A549 (cell line): ENCODE data around the gene SETDB1. TPM values are rescaled to one million over a fixed set of nuclear protein-coding genes. Genes with fewer than 3 reads are reported as not detected.

ENCODE experiments used
- ATAC-seq, 2 experiments: fragments of 200-7000 bp in 1 of 2; fragments of >200 bp in 1 of 2; cut with Nextera tagmentation in 1 of 2; cut with Tn5 transposase in 1 of 2; 3 replicates each; pipeline versions ENCODE4 v1.8.0 to v1.9.1; 2018 to 2020; ENCODE audit warnings: mild to moderate bottlenecking in 1 of 2, moderate library complexity in 1 of 2
- CTCF ChIA-PET: fragments of 300-600 bp; sonication (Branson Sonifier 250); formaldehyde crosslinking; extraction: SDS; loops from one replicate; lab custom pipeline; 2021; ENCODE audit warnings: antibody characterized with exemption, inconsistent platforms; lab: Yijun Ruan, JAX
- POLR2A ChIA-PET: fragments of 350-600 bp; formaldehyde crosslinking; extraction: SDS; loops from one replicate; lab custom pipeline; 2021; ENCODE audit warnings: antibody characterized with exemption, inconsistent platforms; lab: Yijun Ruan, JAX
- DNase-seq, 2 experiments: peaks; one replicate each; pipeline versions ENCODE4 v3.0.0 to v3.0.0-alpha.2; 2011 to 2016; ENCODE audit warnings: low read depth in 1 of 2, low spot score in 1 of 2
- FAIRE-seq: peaks from 2 replicates; lab custom pipeline; 2011; peaks lifted over from hg19 to GRCh38; lab: Jason Lieb, UNC
- H3K27ac ChIP-seq, 2 experiments: fragments of >200 bp; sonication (Bioruptor Twin); formaldehyde crosslinking; 3 replicates each; pipeline ENCODE4 v1.5.1; 2016 to 2017
- H3K4me1 ChIP-seq: fragments of >200 bp; sonication (Bioruptor Twin); formaldehyde crosslinking; 3 replicates; pipeline ENCODE4 v1.6.1; 2016
- H3K4me2 ChIP-seq: fragments of >200 bp; sonication (Bioruptor Twin); formaldehyde crosslinking; 3 replicates; pipeline ENCODE4 v1.6.1; 2016
- H3K4me3 ChIP-seq: fragments of >200 bp; sonication (Bioruptor Twin); formaldehyde crosslinking; 3 replicates; pipeline ENCODE4 v1.5.1; 2016
- H3K9me3 ChIP-seq: fragments of >200 bp; sonication (Bioruptor Twin); formaldehyde crosslinking; 3 replicates; pipeline ENCODE4 v1.6.1; 2016
- CEBPB ChIP-seq, 2 experiments: fragments of >200 bp in 1 of 2; sonication (Bioruptor Twin) in 1 of 2; formaldehyde crosslinking in 1 of 2; IDR thresholded peaks; 2 replicates each; pipeline ENCODE4 v1.6.1; 2012 to 2016
- CHD2 ChIP-seq: fragments of 150-350 bp; IDR thresholded peaks from 2 replicates; pipeline ENCODE4 v1.6.1; 2014; ENCODE audit warnings: low read length; ENCODE audit not compliant: partially characterized antibody
- ELK1 ChIP-seq: fragments of 150-350 bp; IDR thresholded peaks from 2 replicates; pipeline ENCODE4 v1.6.1; 2014; ENCODE audit warnings: low read depth, mild to moderate bottlenecking, low read length
- ESRRA ChIP-seq: fragments of 150-350 bp; IDR thresholded peaks from 2 replicates; pipeline ENCODE4 v1.6.1; 2014; ENCODE audit warnings: mild to moderate bottlenecking, low read length, borderline replicate concordance
- FOSL2 ChIP-seq, 2 experiments: fragments of 450-650 bp in 1 of 2; fragments of >200 bp in 1 of 2; sonication (Bioruptor Twin) in 1 of 2; formaldehyde crosslinking; IDR thresholded peaks; 2 replicates each; pipeline versions ENCODE4 v1.5.0 to v1.6.1; 2016 to 2020; ENCODE audit warnings: mild to moderate bottlenecking in 1 of 2, moderate library complexity in 1 of 2
- HES2 ChIP-seq: fragments of >200 bp; sonication (Bioruptor Twin); formaldehyde crosslinking; IDR thresholded peaks from 2 replicates; pipeline ENCODE4 v1.6.1; 2016
- HEYL ChIP-seq: fragments of 250-450 bp; sonication (Bioruptor Pico); IDR thresholded peaks from 2 replicates; pipeline ENCODE4 v1.8.0; 2021; ENCODE audit warnings: mild to moderate bottlenecking, moderate library complexity
- HMGXB4 ChIP-seq: fragments of 250-450 bp; sonication (Bioruptor Pico); IDR thresholded peaks from 2 replicates; pipeline ENCODE4 v1.5.0; 2021; ENCODE audit warnings: mild to moderate bottlenecking, moderate library complexity, borderline replicate concordance
- HOXB13 ChIP-seq: fragments of 250-450 bp; sonication (Bioruptor Pico); IDR thresholded peaks from 2 replicates; pipeline ENCODE4 v1.5.0; 2020; ENCODE audit warnings: low read depth, mild to moderate bottlenecking, moderate library complexity
- HOXB5 ChIP-seq: fragments of 250-450 bp; sonication (Bioruptor Pico); IDR thresholded peaks from 2 replicates; pipeline ENCODE4 v1.5.0; 2020; ENCODE audit warnings: mild to moderate bottlenecking, moderate library complexity
- KDM5A ChIP-seq: fragments of 200-600 bp; sonication (generic); IDR thresholded peaks from 2 replicates; pipeline ENCODE4 v1.6.1; 2016; ENCODE audit warnings: antibody characterized with exemption, mild to moderate bottlenecking
- MAX ChIP-seq: IDR thresholded peaks from 2 replicates; pipeline ENCODE4 v1.6.1; 2012
- MYC ChIP-seq: IDR thresholded peaks from 2 replicates; pipeline ENCODE4 v1.6.1; 2012; ENCODE audit warnings: mild to moderate bottlenecking, inconsistent platforms, low read length, improper control_type of control experiment, borderline replicate concordance
- POLR2AphosphoS2 ChIP-seq: conservative IDR thresholded peaks from 2 replicates; pipeline ENCODE4 v1.6.1; 2012; ENCODE audit warnings: low read length, improper control_type of control experiment, inconsistent platforms
- RAD21 ChIP-seq, 2 experiments: fragments of >200 bp in 1 of 2; sonication (Bioruptor Twin) in 1 of 2; formaldehyde crosslinking in 1 of 2; IDR thresholded peaks in 1 of 2; conservative IDR thresholded peaks in 1 of 2; 2 replicates in 1 of 2; 3 replicates in 1 of 2; pipeline ENCODE4 v1.6.1; 2012 to 2018; ENCODE audit warnings: inconsistent platforms in 1 of 2
- SMC3 ChIP-seq: fragments of >200 bp; sonication (Bioruptor Twin); formaldehyde crosslinking; IDR thresholded peaks from 3 replicates; pipeline ENCODE4 v1.6.1; 2018; ENCODE audit warnings: inconsistent platforms
- ZFP36 ChIP-seq: fragments of 450-650 bp; IDR thresholded peaks from 2 replicates; pipeline ENCODE4 v1.6.1; 2014; ENCODE audit warnings: borderline replicate concordance; ENCODE audit not compliant: partially characterized antibody
- WGBS: methylation state at CpG from one replicate; pipeline ENCODE4 v1.1.6; 2017; ENCODE audit errors: missing lambda C conversion rate; 5-methylcytosine and 5-hydroxymethylcytosine counted together
- polyA plus RNA-seq, 4 experiments: library from polyadenylated mRNA; depleted of rRNA in 3 of 4; stranded (reverse); fragments of >200 nt; fragmentation: RNase III in 1 of 4; extraction: RNeasy Plus Mini Kit Qiagen cat#74134 plus additional on column Dnase treatment in 1 of 4; gene quantifications; 2 replicates in 3 of 4; 3 replicates in 1 of 4; pipeline ENCODE4 v1.2.3, GENCODE V29; 2011 to 2017
- TF ChIP-seq, protein P1 (sequence below): fragments of >200 bp; sonication (Bioruptor Twin); formaldehyde crosslinking; IDR thresholded peaks from 3 replicates; pipeline ENCODE4 v1.5.1; 2016

SETDB1 gene
- polyA plus RNA-seq, 2 of the 4 experiments (the other 2 are of a cell fraction): 25.1 to 56.9 TPM

- H3K4me3 ChIP-seq: no peak overlapping the region
- H3K4me2 ChIP-seq: peak overlapping the region; percentile 65
- H3K27ac ChIP-seq: peak overlapping the region; percentile 68 to 100
- ChIA-PET CTCF (interaction anchor here (0.6 to 26.8 kb wide), 24 partner anchors 9 to 723 kb away, joined by 3 to 586 read pairs (median 4); partner anchors contain the start of genes BNIPL and MINDY1), POLR2A (no interaction called here)
- 36% methylated on average over 22 of the region's 23 CpGs for WGBS
- peak; percentile 54; the same call in 1 of the 2 replicates for TF ChIP-seq MAX
- TF ChIP-seq MYC: no peak
- TF ChIP-seq RAD21 (conservative IDR thresholded peaks at IDR 0.05 in 1 of 2, IDR thresholded peaks at IDR 0.05 in 1 of 2): peak; percentile 87 to 89
- TF ChIP-seq SMC3: peak; percentile 96
- TF ChIP-seq HEYL (CRISPR knock-in tag): no peak
- TF ChIP-seq, protein P1, sequence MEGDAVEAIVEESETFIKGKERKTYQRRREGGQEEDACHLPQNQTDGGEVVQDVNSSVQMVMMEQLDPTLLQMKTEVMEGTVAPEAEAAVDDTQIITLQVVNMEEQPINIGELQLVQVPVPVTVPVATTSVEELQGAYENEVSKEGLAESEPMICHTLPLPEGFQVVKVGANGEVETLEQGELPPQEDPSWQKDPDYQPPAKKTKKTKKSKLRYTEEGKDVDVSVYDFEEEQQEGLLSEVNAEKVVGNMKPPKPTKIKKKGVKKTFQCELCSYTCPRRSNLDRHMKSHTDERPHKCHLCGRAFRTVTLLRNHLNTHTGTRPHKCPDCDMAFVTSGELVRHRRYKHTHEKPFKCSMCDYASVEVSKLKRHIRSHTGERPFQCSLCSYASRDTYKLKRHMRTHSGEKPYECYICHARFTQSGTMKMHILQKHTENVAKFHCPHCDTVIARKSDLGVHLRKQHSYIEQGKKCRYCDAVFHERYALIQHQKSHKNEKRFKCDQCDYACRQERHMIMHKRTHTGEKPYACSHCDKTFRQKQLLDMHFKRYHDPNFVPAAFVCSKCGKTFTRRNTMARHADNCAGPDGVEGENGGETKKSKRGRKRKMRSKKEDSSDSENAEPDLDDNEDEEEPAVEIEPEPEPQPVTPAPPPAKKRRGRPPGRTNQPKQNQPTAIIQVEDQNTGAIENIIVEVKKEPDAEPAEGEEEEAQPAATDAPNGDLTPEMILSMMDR: peak; percentile 100
- 0 out of 4 replicates have a peak, but pooled peaks of 1 of the 2 experiments have one; percentile 25 for TF ChIP-seq CEBPB (IDR thresholded peaks at IDR 0.05)
- H3K4me1 ChIP-seq: peaks cover 61% of the 10 kb centered on the region
- peak; percentile 89 to 93 for DNase-seq
- FAIRE-seq: peak; percentile 54
- ATAC-seq: peak; percentile 47 to 73
- H3K9me3 ChIP-seq: no peaks in the 10 kb centered on the region
These were observed 53.2 kb downstream of the SETDB1 start for GRCh38 chr1:150979092-150980056.

DNA sequence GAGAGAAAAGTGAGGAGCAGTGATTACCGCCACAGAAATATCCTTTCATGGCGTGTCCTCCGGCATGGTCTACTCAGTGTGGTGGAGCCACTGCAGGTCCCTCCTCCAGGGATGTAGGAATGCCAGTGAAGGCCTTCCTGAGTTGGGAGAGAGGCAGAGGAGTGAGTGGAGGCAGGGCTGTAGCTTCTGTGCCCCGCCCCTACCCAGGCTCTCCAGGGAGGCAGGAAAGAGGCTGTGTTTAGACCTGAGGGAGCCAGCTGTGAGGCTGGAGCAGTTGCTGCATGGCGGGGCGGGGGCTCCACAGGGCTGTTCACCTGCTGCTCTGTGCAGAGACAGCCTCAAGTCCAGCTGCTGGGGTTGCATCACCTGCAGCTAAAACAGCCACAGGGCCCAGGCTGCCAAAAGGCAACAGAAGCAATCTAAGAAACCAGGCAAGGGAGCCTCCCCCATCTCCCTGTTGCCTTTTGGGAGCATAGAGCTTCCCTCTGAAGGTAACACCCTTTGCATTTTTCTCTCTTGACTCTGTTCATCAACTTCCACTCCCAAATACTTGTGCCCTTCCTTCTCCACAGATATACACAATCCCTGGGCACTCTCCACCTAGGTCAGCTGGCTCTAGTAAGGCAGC lies 55.1 kb downstream of the SETDB1 start:
- POLR2A ChIA-PET: interaction anchor here (0.7 to 0.9 kb wide), 2 partner anchors 26 to 402 kb away, joined by 3 read pairs; partner anchors contain the start of gene MCL1
- Histone ChIP-seq H3K9me3 (no peaks in the 10 kb centered on the region), H3K4me1 (peaks cover 49% of the 10 kb centered on the region), H3K4me3 (no peak overlapping the region), H3K27ac (peak overlapping the region; percentile 57 to 81), H3K4me2 (peak overlapping the region; percentile 53)
- TF ChIP-seq ESRRA: no peak
- no peak for TF ChIP-seq POLR2AphosphoS2
- TF ChIP-seq CHD2: no peak
- TF ChIP-seq HES2: no peak
- no peak for TF ChIP-seq ELK1
- no peak for TF ChIP-seq HOXB5 (CRISPR knock-in tag)
- no peak for TF ChIP-seq ZFP36
- no peak for TF ChIP-seq KDM5A
- no peak for TF ChIP-seq HOXB13 (CRISPR knock-in tag)
- TF ChIP-seq FOSL2 (IDR thresholded peaks at IDR 0.05): no peak
- no peak for TF ChIP-seq FOSL2 (CRISPR knock-in tag; IDR thresholded peaks at IDR 0.05)
- TF ChIP-seq HMGXB4: no peak
- WGBS: 76% methylated on average over 6 of the region's 6 CpGs
- FAIRE-seq (no peak), ATAC-seq (peak; percentile 19 to 30; a peak in 3 of 6 replicates), DNase-seq (no peak)
- CTCF ChIA-PET: interaction anchor here (0.6 to 26.8 kb wide), 15 partner anchors 11 to 931 kb away, joined by 3 to 586 read pairs (median 4); partner anchors contain the start of genes CDC42SE1, MINDY1 and SETDB1
